Measurements from ENCODE around the gene CFAP54.

The CFAP54 gene

GRCh38 chr12:96906849-96907670 lies 417.7 kb downstream of the CFAP54 start, which contains the start of gene NEDD1:
NEDD1 (plus strand) TSS chr12:96907257; CDS start chr12:96909760, 2,503 bp downstream.
- Histone ChIP-seq H3K4me3 (peak within 1 kb of the TSS; percentile 52 to 98 (median 81)), H3K27ac (peak within 1 kb of the TSS; percentile 69 to 96 (median 91))

- H3K4me3 ChIP-seq = peak overlapping the region; percentile 52 to 98 (median 81)
- H3K27ac ChIP-seq = peak overlapping the region in 20 of 21 experiments; percentile 69 to 96 (median 91)
These were observed 418.5 kb downstream of the CFAP54 start for GRCh38 chr12:96907671-96908422.

- peak overlapping the region in 2 of 21 experiments; percentile 91 to 96 for H3K27ac ChIP-seq
- peak overlapping the region in 5 of 7 experiments; percentile 52 to 98 (median 81) for H3K4me3 ChIP-seq
These were observed 419.0 kb downstream of the CFAP54 start for GRCh38 chr12:96908423-96908675.

- no peak overlapping the region for H3K4me3 ChIP-seq
- no peak overlapping the region for H3K27ac ChIP-seq
These were observed 422.9 kb downstream of the CFAP54 start for GRCh38 chr12:96912261-96912660.

- H3K4me3 ChIP-seq = no peak overlapping the region
- no peak overlapping the region for H3K27ac ChIP-seq
These were observed 423.6 kb downstream of the CFAP54 start for GRCh38 chr12:96912943-96913342.

GRCh38 chr12:96919510-96920210 lies 430.3 kb downstream of the CFAP54 start:
- Histone ChIP-seq H3K27ac (no peak overlapping the region), H3K4me3 (no peak overlapping the region)

Measured in skin epidermis (tissue), 12 donors.